ENCODE measurements around the gene NOM1. TPM values are rescaled to one million over a fixed set of nuclear protein-coding genes. Genes with fewer than 3 reads are reported as not detected.

The NOM1 gene
- total RNA-seq, 1 donor from 2014 or later = 20.1 TPM

DNA sequence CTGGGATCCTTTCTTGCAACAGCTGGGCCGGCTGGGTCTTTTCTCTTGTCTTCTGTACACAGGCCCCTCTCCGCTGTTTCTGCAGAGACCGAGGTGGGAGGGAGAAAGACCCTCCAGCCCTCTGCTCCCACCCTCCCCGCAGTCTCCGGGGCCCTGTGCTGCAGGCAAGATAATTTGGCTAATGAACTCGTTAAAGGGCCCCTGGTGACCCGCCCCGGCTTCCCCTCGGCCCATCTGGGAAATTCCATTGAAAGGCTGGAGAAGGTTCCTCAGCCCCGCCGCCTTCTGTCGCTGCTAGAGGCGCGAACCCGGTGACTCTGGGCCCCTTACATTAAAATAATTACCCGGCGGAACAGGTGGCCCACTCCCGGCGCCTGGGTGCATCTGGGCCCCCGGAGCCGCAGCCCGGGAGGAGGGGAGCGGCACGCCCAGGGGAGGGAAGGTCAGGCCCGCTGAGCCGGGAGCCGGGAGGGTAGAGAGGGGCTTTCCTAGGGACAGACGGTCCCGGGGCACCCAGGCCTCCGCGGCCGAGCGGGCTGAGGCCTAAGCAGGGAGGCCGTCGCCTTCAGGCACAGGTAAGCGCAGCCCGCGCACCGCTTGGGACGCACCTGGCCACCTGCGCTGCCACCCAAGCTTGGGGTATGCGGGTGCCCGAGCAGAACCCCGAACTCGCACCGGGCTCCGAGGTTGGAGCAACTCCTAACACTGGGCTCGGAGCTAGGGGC lies 68.3 kb downstream of the NOM1 start:
- no peak for DNase-seq (ENCODE audit: low read depth)

DNA sequence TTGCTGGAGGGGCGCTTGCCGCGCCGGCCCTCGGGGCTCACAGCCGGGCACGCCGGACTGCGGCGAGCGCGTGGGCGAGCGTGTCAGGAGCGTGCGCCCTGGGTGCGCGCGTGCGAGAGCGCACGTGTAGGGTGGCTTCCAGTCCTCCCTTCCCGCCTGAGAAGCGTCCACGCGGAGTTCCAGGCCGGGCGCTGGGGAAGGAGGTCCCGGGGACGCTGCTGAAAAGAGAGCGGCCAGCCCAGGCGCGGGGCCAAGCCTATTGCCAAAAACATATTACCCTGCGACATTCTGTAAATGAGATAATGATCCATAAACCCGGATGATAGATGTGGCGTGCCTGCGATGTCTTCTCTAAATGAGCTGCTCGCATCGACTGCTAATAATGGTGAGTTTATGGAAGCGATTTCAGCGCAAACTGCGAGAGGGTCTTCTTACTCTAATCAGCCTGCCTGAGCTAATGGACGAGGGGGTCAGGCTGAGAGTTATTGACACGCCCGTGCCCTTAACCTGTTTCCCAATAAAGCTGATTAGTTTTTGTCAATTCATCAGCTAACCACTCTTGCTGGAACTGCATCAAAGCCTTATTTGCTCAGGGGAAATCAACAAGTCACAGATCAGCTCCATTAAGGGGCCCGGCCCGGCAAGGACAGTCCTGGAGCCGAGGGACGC lies 69.0 kb downstream of the NOM1 start:
- DNase-seq (ENCODE audit: low read depth) = no peak

DNA sequence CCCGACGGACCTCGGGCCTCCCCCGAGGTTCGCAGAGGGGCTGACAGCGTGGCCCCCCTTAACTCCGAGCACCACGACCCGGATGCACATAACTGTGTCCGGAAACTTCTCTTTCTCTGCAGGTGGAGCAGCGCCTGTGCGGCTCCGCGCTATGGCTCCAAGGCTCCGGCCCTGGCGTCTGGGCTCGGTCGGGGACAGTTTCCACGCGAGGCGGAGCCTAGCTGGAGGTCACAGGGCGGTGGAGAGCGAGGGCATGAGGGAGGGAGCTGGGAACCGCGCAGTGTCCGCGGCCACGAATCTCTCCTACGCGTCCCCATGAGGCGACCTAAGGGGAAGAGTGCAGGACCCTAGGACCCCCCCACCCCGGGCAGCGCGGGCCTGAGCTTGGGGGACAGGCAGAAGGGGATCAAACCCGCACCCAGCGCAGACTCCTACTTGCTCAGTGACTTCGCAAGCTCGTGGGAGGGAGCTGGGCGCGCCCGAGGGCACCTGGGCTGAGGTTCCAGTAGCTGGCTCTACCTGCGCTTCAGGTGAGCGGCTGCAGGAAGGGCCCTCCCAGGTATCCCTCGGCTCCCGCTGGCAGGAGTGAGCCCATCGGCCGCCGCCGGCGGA lies 69.6 kb downstream of the NOM1 start:
- DNase-seq (ENCODE audit: low read depth) = no peak

DNA sequence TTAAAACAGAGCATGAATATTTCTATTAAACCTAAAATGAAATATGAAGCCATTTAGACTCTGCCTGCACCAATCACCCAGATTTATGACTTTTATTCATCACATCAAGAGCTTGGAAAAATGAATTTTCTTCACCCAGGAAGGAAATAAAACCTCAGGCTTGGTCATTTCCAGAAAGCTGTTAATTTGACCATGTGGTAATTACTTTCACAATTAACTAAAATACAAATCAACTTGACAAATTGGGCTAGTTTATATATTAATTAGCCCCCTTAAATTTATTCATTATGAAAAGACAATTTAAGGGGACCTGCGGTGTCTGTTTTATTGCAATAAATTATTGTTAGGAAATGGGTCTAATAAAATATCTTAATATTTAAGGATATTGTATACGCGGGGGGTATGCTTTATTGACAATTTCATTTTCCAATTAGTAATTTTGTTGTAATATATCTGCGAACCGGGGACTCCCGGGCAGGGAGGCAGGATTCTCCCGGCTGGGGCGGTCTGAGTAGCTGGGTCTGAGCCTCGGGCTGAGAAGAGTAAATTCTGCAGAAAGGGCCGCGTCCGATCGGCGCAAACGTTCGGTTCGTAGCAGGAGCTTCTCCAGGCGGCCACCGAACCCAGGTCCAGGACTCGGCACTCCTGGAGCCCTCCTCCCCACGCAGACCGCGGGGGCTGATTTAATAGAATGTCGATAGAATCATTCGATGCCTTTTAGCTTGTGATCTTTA lies 70.4 kb downstream of the NOM1 start:
- no peak for DNase-seq (ENCODE audit: low read depth)

DNA sequence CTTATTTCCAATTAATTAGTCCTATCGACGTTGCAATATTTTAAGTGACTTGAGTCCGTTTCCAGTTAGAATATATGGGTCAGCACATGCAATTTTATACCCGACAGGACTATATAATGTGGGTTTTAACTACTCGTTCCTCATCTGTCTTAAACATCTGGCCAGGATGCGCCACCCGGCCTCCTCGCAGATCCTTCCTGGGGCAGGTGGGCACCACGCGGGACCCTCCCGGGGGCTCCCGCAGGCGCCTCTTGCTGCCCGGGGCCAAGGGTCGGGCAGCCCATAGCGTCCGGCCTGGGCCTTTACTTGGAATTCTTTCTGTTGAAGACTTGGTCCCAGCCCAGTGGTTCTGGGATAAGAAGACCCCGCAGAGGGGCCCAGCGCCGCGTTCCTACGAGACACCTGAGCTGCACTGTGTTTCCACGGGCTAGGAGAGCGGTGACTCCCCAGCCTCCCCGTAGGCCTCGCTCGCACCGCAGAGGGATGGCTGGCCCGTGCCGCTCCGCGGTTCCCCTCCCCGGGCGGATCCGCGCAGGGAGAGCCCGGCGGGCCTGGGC lies 71.1 kb downstream of the NOM1 start:
- no peak for DNase-seq (ENCODE audit: low read depth)

DNA sequence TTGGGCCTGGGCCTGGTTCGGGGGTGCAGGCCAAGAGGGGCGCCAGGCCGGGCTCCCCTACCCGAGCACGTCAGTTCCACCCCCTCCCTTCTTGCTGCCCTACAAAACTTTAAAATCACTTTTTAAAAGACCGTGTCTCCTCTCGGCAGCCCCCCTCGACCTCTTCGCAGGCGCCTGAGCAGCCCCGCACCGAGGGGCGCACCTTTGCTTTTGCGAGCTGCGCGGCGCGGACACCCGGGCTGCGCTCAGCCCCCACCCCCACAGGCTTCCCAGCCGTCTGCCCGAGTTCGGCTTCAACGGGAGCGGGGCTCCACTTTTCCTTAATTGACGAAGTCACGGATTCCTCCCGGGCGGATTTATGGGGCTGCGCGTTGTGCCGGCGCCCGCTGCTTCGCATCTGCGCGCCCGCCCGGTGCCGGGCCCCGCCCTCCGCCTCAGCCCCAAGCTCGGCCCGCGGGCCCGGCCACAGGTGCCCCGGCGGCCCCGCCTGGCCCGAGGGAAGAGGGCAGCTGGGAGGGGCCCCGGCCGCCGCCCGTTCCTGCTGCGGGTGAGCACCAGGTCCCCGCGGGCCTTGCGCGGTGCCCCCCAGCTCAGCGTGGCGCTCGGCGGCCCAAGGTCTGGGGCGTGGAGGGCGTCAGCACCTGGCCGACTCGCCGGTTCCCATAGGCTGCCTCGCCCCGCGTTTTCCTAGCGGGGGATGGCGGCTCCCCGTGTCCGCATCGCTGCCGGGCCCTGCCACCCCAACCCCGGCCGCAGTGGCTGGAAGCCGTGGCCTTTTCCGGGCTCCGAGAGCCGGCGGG lies 71.8 kb downstream of the NOM1 start:
- DNase-seq (ENCODE audit: low read depth) = no peak

DNA sequence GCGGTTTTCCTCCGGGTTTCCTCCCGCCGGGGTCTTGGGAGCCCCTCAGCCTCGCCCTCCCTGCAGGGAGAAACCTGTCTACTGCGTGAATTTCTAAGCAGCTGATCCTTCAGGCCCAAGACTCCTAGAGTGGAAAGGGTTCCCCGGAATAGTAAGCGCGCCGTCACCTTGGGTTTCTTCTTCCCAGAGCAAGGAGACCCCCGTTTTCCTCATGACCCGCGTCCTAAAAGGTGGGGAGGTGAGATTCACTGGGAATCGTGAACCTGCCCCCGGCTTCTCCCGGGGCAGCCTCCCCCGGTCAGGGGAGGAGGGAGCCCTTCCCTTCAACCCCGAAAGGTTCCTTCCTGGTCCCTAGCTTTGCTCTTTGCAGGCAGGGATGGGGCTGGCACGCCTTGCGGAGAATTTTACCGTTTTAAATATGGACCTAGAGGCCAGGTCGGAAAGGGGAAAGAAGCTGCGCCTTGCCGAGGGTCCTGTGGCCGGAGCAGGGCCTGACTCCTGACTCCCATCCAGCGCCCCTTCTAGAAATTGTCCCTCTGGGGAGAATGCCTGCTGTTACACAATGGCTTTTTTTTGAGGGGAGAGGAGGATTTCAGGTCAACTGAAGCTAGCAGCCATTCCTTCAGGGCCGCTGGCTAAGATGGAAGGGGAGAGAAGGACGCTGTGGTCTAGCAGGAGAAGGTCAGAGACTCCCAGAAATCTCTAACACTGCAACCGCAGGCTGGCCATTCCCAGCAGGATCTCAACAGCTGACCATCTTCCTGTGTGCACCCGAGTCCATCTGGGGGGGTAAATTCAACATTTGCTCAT lies 72.6 kb downstream of the NOM1 start:
- DNase-seq (ENCODE audit: low read depth) = no peak

Other genes with a start within 250 kb of the NOM1 start
- 65.2 and 66.5 TPM in 2 replicates for gene LMBR1, start 56.5 kb upstream of the NOM1 start, total RNA-seq
- 0.55 and 0.87 TPM in 2 replicates for gene MNX1, start 61.0 kb downstream of the NOM1 start, total RNA-seq
- 102 and 153 TPM in 2 replicates for gene UBE3C, start 189.2 kb downstream of the NOM1 start, total RNA-seq